ENCODE results near the gene ZNF862.

DNA sequence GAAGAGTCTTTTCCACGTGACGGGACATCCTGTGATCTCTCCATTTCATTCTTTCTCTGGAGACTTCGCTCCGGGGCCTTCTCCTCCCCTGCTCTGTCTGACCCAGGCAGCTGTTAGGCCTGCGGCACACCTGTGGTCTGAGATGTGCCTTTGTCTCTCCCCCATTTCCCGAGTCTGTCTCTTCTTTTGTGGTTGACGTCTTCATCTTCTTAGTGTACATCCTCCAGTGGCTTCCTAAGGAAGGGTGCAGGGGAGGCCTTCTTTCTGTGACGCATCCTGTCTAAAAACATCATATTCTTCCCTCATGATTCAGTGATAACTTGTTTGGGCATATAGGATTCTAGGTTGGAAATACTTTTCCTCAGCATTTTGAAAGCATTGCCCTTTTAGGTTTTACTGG, 18.4 kb downstream of the ZNF862 start:
- TF ChIP-seq POLR2A (IDR thresholded peaks at IDR 0.05): no peak
- TF ChIP-seq, protein P1, sequence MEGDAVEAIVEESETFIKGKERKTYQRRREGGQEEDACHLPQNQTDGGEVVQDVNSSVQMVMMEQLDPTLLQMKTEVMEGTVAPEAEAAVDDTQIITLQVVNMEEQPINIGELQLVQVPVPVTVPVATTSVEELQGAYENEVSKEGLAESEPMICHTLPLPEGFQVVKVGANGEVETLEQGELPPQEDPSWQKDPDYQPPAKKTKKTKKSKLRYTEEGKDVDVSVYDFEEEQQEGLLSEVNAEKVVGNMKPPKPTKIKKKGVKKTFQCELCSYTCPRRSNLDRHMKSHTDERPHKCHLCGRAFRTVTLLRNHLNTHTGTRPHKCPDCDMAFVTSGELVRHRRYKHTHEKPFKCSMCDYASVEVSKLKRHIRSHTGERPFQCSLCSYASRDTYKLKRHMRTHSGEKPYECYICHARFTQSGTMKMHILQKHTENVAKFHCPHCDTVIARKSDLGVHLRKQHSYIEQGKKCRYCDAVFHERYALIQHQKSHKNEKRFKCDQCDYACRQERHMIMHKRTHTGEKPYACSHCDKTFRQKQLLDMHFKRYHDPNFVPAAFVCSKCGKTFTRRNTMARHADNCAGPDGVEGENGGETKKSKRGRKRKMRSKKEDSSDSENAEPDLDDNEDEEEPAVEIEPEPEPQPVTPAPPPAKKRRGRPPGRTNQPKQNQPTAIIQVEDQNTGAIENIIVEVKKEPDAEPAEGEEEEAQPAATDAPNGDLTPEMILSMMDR (IDR thresholded peaks at IDR 0.05): no peak

All from stomach (tissue), 4 donors.